HG03520 (cell line): ENCODE data around the gene TOMM20.
"Not testable (repeated sequence)": the region's sequence is repeated elsewhere in the genome, so short reads cannot be mapped to it uniquely, and the experiment has no call there.

Experiments
- ATAC-seq: cut with Tn5 transposase; IDR thresholded peaks from one replicate; pipeline ENCODE4 v1.9.1; 2021; ENCODE audit warnings: mild to moderate bottlenecking, moderate library complexity; ENCODE audit not compliant: unreplicated experiment

Gene TOMM20

DNA sequence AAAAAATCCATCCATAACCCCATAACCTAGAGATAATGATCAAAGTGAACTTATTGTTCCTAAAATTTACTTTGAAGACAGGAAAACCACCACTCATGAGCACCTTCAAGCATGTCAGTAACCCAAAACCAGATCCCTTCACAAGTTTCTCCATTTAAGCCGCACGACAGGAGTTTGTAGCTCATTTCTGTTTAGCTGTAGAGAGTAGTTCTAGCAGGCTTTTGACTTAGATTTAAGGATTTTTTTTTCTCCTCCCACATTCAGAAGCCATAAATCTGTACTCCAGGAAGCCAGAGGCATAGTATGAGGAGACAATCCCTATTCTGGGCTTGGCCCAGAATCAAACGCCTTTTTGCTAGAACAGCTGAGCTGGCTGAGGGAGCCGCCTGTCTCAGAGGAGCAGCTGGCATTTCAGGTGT is 25.6 kb downstream of the TOMM20 start:
- no peak for ATAC-seq

- ATAC-seq: no peak
These were observed 26.4 kb downstream of the TOMM20 start for GRCh38 chr1:235102259-235102582.

DNA sequence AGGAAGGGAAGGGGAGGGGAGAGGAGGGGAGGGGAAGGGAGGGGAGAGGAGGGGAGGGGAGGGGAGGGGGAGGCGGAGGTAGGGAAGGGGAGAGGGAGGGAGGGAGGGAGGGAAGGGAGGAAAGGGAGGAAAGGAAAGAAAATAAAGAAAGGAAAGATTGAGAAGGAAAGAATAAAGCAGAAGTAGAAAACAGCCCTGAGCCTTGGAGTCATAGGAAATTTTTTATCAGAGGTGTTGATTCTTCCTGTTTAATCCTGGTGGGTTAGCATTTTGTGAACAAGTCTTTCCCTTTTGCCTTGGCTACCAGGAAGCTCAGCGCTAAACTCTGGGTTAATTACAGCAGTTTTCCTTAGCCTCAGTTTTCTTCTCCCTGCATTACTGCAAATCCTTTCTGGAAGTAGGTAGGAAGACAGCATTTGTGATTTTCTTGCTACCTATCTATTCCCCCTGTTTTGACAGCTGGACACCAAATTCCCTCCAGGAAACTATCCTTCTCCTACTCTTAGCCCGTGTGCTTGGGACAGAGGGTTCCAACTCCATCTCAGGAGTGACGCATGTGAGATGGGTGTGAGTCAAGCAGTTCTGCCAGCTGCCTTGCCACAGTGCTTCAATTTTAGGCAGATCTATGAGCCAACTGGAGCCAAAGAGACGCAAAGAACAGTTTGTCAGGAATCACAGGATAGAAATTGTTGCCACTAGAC is 26.9 kb downstream of the TOMM20 start:
- ATAC-seq: no peak

DNA sequence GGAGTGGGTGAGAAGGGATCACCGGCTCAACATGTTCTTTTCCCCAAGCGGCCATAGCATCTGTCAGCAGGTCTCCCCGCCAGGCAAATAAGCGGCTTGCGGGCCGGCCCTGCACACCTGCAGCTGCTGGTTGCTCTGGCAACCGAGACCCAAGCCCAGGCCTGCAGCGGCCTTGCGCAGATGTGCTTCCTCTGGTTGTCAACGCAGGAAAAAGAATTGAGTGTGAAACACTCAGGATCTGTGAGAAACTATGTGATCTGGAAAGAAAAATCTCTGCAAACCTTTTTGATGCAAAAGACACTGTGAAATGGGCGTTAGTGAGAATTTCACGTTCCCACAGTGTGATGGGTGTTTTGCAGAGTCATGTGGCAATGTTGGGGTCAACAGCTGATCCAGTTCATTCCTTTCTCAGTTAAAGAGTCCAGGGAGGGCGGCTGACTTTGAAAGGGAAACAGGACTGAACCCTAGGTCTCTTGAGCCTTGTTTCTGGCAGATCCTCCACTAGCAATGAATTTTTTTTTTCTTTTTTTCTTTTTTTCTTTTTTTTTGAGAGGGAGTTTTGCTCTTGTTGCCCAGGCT is 28.4 kb downstream of the TOMM20 start:
- no peak for ATAC-seq

DNA sequence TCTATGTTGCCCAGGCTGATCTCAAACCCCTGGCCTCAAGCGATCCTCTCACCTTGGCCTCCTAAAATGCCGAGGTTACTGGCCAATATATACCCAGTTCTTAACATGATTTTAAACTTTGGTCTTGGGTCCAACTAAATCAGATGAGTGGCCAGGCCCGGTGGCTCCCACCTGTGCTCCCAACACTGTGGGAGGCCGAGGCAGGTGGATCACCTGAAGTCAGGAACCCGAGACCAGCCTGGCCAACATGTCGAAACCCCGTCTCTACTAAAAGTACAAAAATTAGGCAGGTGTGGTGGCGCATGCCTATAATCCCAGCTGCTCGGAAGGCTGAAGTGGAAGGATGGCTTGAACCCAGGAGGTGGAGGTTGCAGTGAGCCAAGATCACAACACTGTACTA is 29.6 kb downstream of the TOMM20 start:
- no peak for ATAC-seq

DNA sequence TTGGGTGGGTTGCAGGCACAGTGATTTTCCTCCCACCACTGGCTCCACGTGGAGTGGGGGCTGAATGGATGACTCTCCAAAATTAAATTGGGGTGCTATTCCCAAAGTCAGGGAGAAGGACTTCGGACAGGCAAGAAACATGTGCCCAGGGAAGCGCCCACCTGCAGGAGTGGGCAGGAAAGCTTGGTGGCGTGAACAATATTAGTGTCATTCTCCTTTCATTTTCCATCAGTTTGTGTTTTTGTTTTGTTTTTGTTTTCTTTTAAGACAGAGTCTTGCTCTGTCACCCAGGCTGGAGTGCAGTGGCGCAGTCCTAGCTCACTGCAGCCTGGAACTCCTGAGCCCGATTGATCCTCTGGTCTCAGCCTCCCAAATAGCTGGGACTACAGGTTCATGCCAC is 30.1 kb downstream of the TOMM20 start:
- no peak for ATAC-seq

- ATAC-seq: not testable (repeated sequence)
These were observed 31.1 kb downstream of the TOMM20 start for GRCh38 chr1:235097501-235097900.

GRCh38 chr1:235095938-235096562 is 32.6 kb downstream of the TOMM20 start:
- no peak for ATAC-seq

DNA sequence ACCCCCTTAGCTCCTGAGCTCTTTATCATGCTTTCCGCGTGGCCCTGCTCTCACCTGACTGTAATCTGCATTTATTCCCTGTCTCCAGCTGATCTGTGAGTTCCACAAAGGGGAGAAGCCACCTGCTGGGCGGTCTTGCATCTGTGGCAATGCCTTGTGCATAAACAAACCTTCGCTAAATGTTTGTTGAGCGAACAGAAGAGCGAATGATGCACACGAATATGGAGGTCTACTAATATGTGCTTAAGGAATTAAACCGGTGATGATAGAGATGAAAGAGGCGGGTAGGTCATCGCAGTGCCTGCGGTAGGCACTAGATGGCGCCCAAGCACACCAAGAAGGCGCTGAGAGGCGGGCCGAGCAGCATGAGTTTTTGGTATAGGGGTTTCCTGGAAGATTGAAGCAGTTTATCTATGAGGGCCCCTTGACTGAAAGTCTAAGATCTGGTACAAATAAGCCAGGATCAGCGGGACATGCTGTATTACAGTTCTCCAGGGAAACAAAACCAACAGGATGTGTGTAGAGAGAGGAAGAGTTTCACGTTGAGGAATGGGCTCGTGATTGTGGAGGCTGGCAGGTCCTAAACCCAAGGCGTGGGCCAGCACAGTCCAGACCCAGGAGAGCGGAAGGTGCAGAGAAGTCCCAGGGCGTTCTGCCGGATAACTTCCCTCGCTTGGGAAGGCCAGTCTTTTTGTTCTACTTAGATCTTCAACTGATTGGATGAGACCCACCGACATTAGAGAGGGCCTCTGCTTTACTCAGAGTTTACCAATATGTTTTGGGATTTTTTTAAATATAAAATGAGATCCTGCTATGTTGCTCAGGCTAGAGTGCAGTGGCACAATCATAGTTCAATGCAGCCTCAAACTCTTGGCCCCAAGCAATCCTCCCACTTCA is 34.7 kb downstream of the TOMM20 start:
- ATAC-seq: no peak

DNA sequence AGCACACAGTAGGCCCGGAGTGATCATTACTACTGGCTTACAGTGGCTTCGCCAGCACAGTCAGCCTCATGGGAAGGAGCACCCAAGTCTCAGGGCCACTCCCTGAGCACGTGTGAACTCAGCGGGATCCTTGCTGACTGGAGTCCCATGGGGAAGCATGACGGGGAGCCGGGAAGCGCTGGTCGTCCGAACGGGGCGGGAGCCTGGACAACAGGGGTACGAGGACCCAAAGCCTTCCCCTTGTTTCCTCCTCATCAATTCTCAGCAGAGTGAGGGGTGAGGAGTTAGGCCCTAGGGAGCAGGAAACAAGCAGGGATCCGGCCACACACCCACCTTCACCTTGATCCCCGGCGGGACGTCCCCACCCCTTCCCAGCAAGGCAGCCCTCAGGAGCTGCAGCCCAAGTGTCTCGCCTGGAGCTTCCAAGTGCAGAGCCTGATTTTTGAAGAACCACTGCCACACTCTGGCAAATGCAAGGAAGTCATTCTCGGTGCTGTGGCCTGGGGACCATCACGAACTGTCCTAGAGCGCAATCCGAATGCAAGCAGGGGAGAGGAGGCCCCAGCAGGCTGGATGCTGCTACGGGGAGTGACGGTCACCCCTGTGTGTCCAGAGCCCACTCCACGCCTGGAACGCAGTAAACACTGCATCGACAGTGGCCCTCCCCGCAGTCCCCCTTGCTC is 35.5 kb downstream of the TOMM20 start:
- ATAC-seq: no peak

- not testable (repeated sequence) for ATAC-seq
These were observed 36.2 kb downstream of the TOMM20 start for GRCh38 chr1:235092415-235092814.

- not testable (repeated sequence) for ATAC-seq
These were observed 36.6 kb downstream of the TOMM20 start for GRCh38 chr1:235092045-235092406.

DNA sequence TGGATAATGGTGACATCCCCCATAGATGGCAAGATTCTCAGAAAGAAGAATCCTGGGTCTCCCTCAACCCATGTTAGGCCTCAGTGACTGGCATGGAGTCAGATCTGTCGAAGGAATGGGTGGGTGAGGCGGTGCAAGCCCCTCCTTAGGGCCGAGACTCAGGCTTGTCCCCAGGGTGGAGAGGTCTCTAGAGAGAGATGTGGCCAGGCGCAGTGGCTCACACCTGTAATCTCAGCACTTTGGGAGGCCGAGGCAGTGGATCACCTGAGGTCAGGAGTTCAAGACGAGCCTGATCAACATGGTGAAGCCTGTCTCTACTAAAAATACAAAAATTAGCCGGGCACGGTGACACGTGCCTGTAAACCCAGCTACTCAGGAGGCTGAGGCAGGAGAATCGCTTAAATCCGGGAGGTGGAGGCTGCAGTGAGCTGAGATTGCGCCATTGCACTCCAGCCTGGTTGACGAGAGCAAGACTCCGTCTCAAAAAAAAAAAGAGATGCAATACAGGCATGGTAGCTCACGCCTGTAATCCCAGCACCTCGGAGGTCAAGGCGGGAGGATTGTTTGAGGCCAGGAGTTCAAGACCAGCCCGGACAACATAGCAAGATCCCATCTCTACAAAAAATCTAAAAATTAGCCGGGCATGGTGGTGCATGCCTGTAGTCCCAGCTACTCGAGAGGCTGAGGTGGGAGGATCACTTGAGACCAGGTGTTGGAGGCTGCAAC is 37.2 kb downstream of the TOMM20 start:
- not testable (repeated sequence) for ATAC-seq

- ATAC-seq: no peak
These were observed 38.1 kb downstream of the TOMM20 start for GRCh38 chr1:235090406-235091069.

DNA sequence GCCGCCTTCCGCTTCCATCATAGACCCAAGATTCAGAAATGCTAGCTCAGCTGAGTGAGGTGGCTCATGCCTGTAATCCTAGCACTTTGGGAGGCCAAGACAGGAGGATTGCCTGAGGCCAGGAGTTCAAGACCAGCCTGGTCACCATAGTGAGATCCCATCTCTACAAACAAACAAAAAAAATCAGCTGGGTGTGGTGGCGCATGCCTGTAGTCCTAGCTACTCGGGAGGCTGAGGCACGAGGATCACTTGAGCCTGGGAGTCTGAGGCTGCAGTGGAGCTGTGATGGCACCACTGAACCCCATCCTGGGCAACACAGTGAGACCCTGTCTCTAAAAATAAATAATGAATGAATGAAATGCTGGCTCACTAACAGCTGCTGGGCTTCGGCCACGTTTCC is 39.7 kb downstream of the TOMM20 start:
- ATAC-seq: no peak

GRCh38 chr1:235088430-235088829 is 40.2 kb downstream of the TOMM20 start:
- ATAC-seq: no peak

DNA sequence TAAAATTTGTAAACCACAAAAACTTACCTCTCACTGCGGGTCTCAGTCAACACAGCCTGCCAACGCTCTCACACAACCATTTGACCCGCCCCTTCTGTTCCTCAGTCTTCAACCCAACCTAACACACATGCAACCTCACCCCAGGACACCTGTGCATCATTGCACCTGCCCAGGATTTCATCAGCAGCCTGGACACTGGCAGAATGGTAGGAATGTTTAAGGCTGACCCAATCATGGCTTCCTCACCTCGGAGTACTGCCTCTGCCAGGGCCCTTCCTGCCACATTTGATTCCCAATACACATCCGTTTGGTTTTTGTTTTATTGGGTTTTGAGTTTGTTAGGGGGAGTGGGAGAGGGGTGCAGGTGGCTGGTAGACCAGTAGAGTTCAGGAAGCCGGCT is 40.7 kb downstream of the TOMM20 start:
- ATAC-seq: no peak

DNA sequence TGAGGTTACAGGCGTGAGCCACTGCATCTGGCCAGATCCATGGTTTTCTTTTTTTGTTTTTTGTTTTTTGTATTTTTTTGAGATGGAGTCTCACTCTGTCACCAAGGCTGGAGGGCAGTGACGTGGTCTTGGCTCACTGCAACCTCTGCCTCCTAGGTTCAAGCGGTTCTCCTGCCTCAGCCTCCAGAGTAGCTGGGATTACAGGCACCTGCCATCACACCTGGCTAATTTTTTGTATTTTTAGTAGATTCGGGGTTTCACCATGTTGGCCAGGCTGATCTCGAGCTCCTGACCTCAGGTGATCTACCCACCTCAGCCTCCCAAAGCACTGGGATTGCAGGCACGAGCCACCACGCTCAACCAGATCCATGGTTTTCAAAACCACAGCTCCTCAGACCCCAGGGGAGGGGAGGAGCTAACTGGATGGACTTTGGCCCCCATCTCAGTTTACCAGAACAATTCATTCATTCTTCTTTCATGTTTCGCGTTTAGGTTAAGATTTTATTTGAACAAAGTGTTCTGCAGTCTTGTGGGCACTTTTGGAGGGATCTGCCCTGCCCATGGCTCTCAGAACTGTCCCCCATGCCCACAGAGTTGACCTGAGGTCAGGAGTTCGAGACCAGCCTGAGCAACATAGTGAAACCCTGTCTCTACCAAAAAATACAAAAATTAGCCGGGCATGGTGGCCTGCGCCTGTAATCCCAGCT is 43.1 kb downstream of the TOMM20 start:
- ATAC-seq: not testable (repeated sequence)

DNA sequence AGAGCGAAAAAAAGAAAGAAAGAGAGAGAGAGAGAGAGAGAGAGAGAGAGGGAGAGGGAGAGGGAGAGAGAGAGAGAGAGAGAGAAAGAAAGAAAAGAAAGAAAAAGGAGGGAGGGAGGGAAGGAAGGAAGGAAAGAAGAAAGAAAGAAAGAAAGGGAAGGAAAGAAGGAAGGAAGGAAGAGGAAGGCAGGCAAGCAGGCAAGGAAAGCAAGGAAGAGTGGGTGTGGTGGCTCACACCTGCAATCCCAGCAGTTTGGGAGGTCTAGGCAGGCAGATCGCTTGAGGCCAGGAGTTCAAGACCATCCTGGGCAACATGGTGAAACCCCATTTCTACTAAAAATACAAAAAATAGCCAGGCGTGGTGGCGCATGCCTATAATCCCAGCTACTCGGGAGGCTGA is 47.8 kb downstream of the TOMM20 start:
- ATAC-seq: not testable (repeated sequence)
